HepG2 (cell line): ENCODE data around the gene TMEM158. TPM values are rescaled to one million over a fixed set of nuclear protein-coding genes. Genes with fewer than 3 reads are reported as not detected.

ENCODE experiments used
- ATAC-seq: fragments of 200-7000 bp; cut with Tn5 transposase; 3 replicates; pipeline ENCODE4 v1.9.1; 2020; ENCODE audit warnings: mild to moderate bottlenecking, moderate library complexity
- BruUV-seq: library from RNA; stranded (reverse); fragments of 400-500 nt; replicated peaks from 2 replicates; lab custom pipeline; 2021; lab: Mats Ljungman, UMichigan
- CTCF ChIA-PET: fragments of 300-600 bp; formaldehyde crosslinking; extraction: SDS; loops from one replicate; lab custom pipeline; 2021; ENCODE audit warnings: low total read pairs, inconsistent platforms, low intra/inter-chr PET ratio; lab: Yijun Ruan, JAX
- POLR2A ChIA-PET: fragments of 350-600 bp; sonication (Branson Sonifier 250); formaldehyde crosslinking; loops from one replicate; lab custom pipeline; 2020; ENCODE audit warnings: antibody characterized with exemption, inconsistent platforms; lab: Yijun Ruan, JAX
- DNase-seq: peaks from one replicate; pipeline ENCODE4 v3.0.0-alpha.2; 2015; ENCODE audit warnings: low spot score
- FAIRE-seq: peaks from 3 replicates; lab custom pipeline; 2011; peaks lifted over from hg19 to GRCh38; lab: Jason Lieb, UNC
- H2AFZ ChIP-seq: one replicate; pipeline ENCODE4 v1.6.1; 2011; ENCODE audit warnings: low read length, inconsistent platforms
- H3K27ac ChIP-seq: fragments of 300-600 bp; 3 replicates; pipeline ENCODE4 v1.8.0; 2011; ENCODE audit warnings: mixed run types, mild to moderate bottlenecking, mixed read lengths, low read length, inconsistent platforms; ENCODE audit not compliant: insufficient read depth; ENCODE audit errors: extremely low read length
- H3K27me3 ChIP-seq, 2 experiments: fragments of 200-600 bp in 1 of 2; 2 replicates in 1 of 2; 3 replicates in 1 of 2; pipeline versions ENCODE4 v1.6.0 to v1.8.0; 2011; ENCODE audit warnings: low read length in 2 of 2, mild to moderate bottlenecking in 2 of 2, moderate library complexity in 2 of 2, inconsistent platforms in 1 of 2; ENCODE audit not compliant: insufficient read depth in 2 of 2, control insufficient read depth in 1 of 2
- H3K36me3 ChIP-seq, 2 experiments: fragments of 200-600 bp in 1 of 2; replicated peaks in 1 of 2; 2 replicates in 1 of 2; 3 replicates in 1 of 2; pipeline versions ENCODE4 v1.5.1 to v1.8.0; 2011; ENCODE audit warnings: low read length in 2 of 2, inconsistent platforms in 1 of 2; ENCODE audit not compliant: insufficient read depth in 2 of 2, control insufficient read depth in 1 of 2
- H3K4me1 ChIP-seq: 2 replicates; pipeline ENCODE4 v1.5.1; 2012; ENCODE audit warnings: low read length, inconsistent platforms; ENCODE audit not compliant: insufficient read depth
- H3K4me2 ChIP-seq: 2 replicates; pipeline ENCODE4 v1.6.0; 2011; ENCODE audit warnings: low read depth, low read length, inconsistent platforms
- H3K4me3 ChIP-seq, 3 experiments: fragments of 200-600 bp in 1 of 3; sonication (generic), shearing (Covaris generic) in 1 of 3; replicated peaks in 1 of 3; 2 replicates each; pipeline ENCODE4 v1.5.1; 2011 to 2016; ENCODE audit warnings: low read length in 3 of 3, inconsistent platforms in 2 of 3, low read depth in 2 of 3, mild to moderate bottlenecking in 2 of 3, control low read depth in 1 of 3, mixed read lengths in 1 of 3; ENCODE audit not compliant: insufficient read depth in 1 of 3
- H3K79me2 ChIP-seq: one replicate; pipeline ENCODE4 v1.6.1; 2011; ENCODE audit warnings: low read length, inconsistent platforms; ENCODE audit not compliant: insufficient read depth
- H3K9ac ChIP-seq: 2 replicates; pipeline ENCODE4 v1.6.0; 2011; ENCODE audit warnings: mild to moderate bottlenecking, low read depth, low read length, inconsistent platforms; ENCODE audit not compliant: insufficient read depth
- H3K9me3 ChIP-seq: 2 replicates; pipeline ENCODE4 v1.5.1; 2012; ENCODE audit warnings: mild to moderate bottlenecking, low read length
- H4K20me1 ChIP-seq: 2 replicates; pipeline ENCODE4 v1.6.0; 2011; ENCODE audit warnings: inconsistent platforms, mild to moderate bottlenecking, low read length, moderate library complexity; ENCODE audit not compliant: insufficient read depth
- ETV6 ChIP-seq: sonication (generic); formaldehyde crosslinking; conservative IDR thresholded peaks from 2 replicates; pipeline ENCODE4 v1.4.0; 2020; ENCODE audit warnings: missing genetic modification reagents
- FOXP1 ChIP-seq, 2 experiments: fragments of 450-650 bp in 1 of 2; IDR thresholded peaks; 2 replicates each; pipeline ENCODE4 v1.6.1; 2017 to 2018; ENCODE audit warnings: antibody characterized with exemption in 1 of 2
- MYNN ChIP-seq: sonication (generic); formaldehyde crosslinking; IDR thresholded peaks from 2 replicates; pipeline ENCODE4 v1.4.0; 2020; ENCODE audit warnings: mild to moderate bottlenecking, low read depth, missing genetic modification reagents
- NFYC ChIP-seq: IDR thresholded peaks from 2 replicates; pipeline ENCODE4 v1.6.1; 2016; ENCODE audit warnings: missing genetic modification reagents, missing compliant biosample characterization
- RORA ChIP-seq: sonication (generic); formaldehyde crosslinking; IDR thresholded peaks from 2 replicates; pipeline ENCODE4 v1.5.0; 2020; ENCODE audit warnings: mild to moderate bottlenecking, missing genetic modification reagents, moderate library complexity
- YEATS4 ChIP-seq: sonication (generic); formaldehyde crosslinking; IDR thresholded peaks from 2 replicates; pipeline ENCODE4 v1.4.0; 2020; ENCODE audit warnings: missing genetic modification reagents, borderline replicate concordance
- ZMYM3 ChIP-seq: sonication (generic); formaldehyde crosslinking; IDR thresholded peaks from 2 replicates; pipeline ENCODE4 v1.5.1; 2020; ENCODE audit warnings: mild to moderate bottlenecking, missing genetic modification reagents
- WGBS: methylation state at CpG from one replicate; pipeline ENCODE4 v1.1.6; 2017; ENCODE audit warnings: low lambda C conversion rate; 5-methylcytosine and 5-hydroxymethylcytosine counted together
- in situ Hi-C: cut with HindIII; loops from 2 replicates; pipeline ENCODE4 v1.10.0; 2017; ENCODE audit warnings: low pct_unique_long_range_greater_than_20kb; ENCODE audit not compliant: extremely low pct_ligation_motif_present
- intact Hi-C: fragments of 100-400 bp; cut with micrococcal nuclease; formaldehyde crosslinking; loops from one replicate; pipeline ENCODE4 v1.10.0; 2022; ENCODE audit not compliant: unreplicated experiment
- polyA plus RNA-seq, 8 experiments: library from polyadenylated mRNA; depleted of rRNA in 3 of 8; stranded (reverse) in 7 of 8; unstranded in 1 of 8; fragments of >200 nt; fragmentation: Illumina TruSeq in 4 of 8; extraction: Trizol in 4 of 8; gene quantifications; 2 replicates each; pipeline versions ENCODE4 v1.2.1 to v1.2.3, GENCODE V29; 2011 to 2016; ENCODE audit warnings: low read depth in 4 of 8, missing spikeins in 1 of 8, mixed read lengths in 1 of 8; ENCODE audit not compliant: insufficient read depth in 1 of 8
- total RNA-seq, 5 experiments: library from RNA; depleted of rRNA; stranded (reverse); fragments of >200 nt; fragmentation: Illumina TruSeq; extraction: Trizol; gene quantifications; 2 replicates each; pipeline ENCODE4 v1.2.3, GENCODE V29; 2016; ENCODE audit warnings: low read depth in 1 of 5
- TF ChIP-seq, protein P1 (sequence below): sonication (generic); formaldehyde crosslinking; conservative IDR thresholded peaks from 2 replicates; pipeline ENCODE4 v1.4.0; 2020; ENCODE audit warnings: missing genetic modification reagents
- TF ChIP-seq, protein P2 (sequence below): fragments of 450-650 bp; IDR thresholded peaks from 2 replicates; pipeline ENCODE4 v1.6.1; 2017; ENCODE audit warnings: mild to moderate bottlenecking
- TF ChIP-seq, protein P3 (sequence below): fragments of 450-650 bp; IDR thresholded peaks from 2 replicates; pipeline ENCODE4 v1.6.1; 2016
- TF ChIP-seq, protein P4 (sequence below): sonication (generic); formaldehyde crosslinking; IDR thresholded peaks from 2 replicates; pipeline ENCODE4 v1.8.0; 2022; ENCODE audit warnings: missing genetic modification reagents, mild to moderate bottlenecking, inconsistent platforms, borderline replicate concordance
- TF ChIP-seq, protein P5 (sequence below): sonication (generic); formaldehyde crosslinking; IDR thresholded peaks from 2 replicates; pipeline ENCODE4 v1.5.1; 2020; ENCODE audit warnings: mild to moderate bottlenecking, missing genetic modification reagents, borderline replicate concordance

Gene TMEM158
- total and polyA plus RNA-seq, 2 of the 13 experiments (the other 11 are each of a cell fraction or from before 2014, with no cell fraction given), result 0.13 TPM; not detected in 1

DNA sequence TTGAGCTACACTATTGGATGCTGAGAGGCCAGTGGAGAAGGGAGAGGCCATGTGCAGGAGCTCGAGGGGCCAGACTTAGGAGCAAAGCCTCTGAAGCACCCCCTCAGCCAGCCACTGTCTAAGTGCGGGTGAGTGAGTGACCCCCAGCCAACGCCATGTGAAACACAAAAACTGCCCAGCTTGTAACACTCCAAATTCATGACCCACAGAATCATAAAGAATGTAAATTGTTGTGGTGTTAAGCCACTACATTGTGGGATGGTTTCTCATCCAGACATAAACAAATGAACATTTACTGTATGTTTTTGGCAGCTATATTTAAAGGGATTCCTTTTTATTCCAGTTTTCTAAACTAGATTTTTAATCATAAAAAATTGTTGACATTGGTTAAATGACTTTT is 27.2 kb upstream of the TMEM158 start (continued):
- TF ChIP-seq, protein P1, sequence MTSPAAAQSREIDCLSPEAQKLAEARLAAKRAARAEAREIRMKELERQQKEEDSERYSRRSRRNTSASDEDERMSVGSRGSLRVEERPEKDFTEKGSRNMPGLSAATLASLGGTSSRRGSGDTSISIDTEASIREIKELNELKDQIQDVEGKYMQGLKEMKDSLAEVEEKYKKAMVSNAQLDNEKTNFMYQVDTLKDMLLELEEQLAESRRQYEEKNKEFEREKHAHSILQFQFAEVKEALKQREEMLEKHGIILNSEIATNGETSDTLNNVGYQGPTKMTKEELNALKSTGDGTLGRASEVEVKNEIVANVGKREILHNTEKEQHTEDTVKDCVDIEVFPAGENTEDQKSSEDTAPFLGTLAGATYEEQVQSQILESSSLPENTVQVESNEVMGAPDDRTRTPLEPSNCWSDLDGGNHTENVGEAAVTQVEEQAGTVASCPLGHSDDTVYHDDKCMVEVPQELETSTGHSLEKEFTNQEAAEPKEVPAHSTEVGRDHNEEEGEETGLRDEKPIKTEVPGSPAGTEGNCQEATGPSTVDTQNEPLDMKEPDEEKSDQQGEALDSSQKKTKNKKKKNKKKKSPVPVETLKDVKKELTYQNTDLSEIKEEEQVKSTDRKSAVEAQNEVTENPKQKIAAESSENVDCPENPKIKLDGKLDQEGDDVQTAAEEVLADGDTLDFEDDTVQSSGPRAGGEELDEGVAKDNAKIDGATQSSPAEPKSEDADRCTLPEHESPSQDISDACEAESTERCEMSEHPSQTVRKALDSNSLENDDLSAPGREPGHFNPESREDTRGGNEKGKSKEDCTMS, result no peak
- TF ChIP-seq, protein P2, sequence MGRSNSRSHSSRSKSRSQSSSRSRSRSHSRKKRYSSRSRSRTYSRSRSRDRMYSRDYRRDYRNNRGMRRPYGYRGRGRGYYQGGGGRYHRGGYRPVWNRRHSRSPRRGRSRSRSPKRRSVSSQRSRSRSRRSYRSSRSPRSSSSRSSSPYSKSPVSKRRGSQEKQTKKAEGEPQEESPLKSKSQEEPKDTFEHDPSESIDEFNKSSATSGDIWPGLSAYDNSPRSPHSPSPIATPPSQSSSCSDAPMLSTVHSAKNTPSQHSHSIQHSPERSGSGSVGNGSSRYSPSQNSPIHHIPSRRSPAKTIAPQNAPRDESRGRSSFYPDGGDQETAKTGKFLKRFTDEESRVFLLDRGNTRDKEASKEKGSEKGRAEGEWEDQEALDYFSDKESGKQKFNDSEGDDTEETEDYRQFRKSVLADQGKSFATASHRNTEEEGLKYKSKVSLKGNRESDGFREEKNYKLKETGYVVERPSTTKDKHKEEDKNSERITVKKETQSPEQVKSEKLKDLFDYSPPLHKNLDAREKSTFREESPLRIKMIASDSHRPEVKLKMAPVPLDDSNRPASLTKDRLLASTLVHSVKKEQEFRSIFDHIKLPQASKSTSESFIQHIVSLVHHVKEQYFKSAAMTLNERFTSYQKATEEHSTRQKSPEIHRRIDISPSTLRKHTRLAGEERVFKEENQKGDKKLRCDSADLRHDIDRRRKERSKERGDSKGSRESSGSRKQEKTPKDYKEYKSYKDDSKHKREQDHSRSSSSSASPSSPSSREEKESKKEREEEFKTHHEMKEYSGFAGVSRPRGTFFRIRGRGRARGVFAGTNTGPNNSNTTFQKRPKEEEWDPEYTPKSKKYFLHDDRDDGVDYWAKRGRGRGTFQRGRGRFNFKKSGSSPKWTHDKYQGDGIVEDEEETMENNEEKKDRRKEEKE, result no peak
- TF ChIP-seq MYNN (CRISPR knock-in tag), result no peak

DNA sequence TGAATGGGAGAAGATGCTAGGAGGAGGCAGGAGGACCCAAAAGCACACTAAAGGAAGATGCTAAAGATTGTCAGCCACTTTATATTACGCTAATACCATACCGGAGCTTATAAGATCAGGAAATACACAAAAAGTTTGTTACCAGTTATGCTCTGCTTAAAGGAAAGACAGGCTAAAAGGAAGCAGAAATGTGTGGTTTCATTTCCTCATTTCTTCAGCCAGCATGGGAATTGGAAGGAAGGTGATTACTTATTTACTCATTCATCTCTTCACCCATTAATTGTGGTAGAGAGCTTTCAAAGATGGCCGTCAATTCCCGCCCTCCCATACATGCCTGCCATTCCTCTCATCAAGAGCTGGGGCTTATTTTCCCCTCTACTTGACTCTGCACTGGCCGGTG is 26.7 kb upstream of the TMEM158 start:
- FAIRE-seq (no peak), DNase-seq (no peak)
- Histone ChIP-seq H3K27ac (no peak overlapping the region), H3K4me1 (no peaks in the 10 kb centered on the region), H3K9me3 (no peaks in the 10 kb centered on the region)
- intact Hi-C loops, result no loop called here
- no TSS peak for BruUV-seq
- TF ChIP-seq, protein P3, sequence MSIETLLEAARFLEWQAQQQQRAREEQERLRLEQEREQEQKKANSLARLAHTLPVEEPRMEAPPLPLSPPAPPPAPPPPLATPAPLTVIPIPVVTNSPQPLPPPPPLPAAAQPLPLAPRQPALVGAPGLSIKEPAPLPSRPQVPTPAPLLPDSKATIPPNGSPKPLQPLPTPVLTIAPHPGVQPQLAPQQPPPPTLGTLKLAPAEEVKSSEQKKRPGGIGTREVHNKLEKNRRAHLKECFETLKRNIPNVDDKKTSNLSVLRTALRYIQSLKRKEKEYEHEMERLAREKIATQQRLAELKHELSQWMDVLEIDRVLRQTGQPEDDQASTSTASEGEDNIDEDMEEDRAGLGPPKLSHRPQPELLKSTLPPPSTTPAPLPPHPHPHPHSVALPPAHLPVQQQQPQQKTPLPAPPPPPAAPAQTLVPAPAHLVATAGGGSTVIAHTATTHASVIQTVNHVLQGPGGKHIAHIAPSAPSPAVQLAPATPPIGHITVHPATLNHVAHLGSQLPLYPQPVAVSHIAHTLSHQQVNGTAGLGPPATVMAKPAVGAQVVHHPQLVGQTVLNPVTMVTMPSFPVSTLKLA, result no peak
- TF ChIP-seq ZMYM3, result no peak
- no peak for TF ChIP-seq NFYC (CRISPR knock-in tag)
- TF ChIP-seq, protein P4, sequence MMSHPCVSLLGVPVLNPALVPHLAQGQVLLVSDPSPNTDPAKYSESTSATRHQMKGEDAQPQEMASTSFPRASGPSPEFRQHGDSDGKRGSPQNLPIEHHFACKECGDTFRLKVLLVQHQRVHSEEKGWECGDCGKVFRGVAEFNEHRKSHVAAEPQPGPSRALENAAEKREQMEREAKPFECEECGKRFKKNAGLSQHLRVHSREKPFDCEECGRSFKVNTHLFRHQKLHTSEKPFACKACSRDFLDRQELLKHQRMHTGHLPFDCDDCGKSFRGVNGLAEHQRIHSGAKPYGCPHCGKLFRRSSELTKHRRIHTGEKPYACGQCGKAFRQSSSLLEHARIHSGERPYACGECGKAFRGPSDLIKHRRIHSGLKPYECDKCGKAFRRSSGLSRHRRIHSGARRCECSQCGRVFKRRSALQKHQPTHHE (CRISPR knock-in tag), result no peak
- no peak for TF ChIP-seq YEATS4 (CRISPR knock-in tag)
- no peak for TF ChIP-seq RORA (CRISPR knock-in tag)
- TF ChIP-seq, protein P5, sequence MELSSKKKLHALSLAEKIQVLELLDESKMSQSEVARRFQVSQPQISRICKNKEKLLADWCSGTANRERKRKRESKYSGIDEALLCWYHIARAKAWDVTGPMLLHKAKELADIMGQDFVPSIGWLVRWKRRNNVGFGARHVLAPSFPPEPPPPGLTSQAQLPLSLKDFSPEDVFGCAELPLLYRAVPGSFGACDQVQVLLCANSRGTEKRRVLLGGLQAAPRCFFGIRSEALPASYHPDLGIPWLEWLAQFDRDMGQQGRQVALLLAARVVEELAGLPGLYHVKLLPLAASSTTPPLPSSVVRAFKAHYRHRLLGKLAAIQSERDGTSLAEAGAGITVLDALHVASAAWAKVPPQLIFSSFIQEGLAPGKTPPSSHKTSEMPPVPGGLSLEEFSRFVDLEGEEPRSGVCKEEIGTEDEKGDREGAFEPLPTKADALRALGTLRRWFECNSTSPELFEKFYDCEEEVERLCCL, result no peak
- no peak for TF ChIP-seq FOXP1 (IDR thresholded peaks at IDR 0.05)
- no peak for TF ChIP-seq FOXP1 (CRISPR knock-in tag; IDR thresholded peaks at IDR 0.05)
- TF ChIP-seq ETV6, result no peak
- TF ChIP-seq, all 625 proteins: peak for 0
- H3K36me3 ChIP-seq, result no peaks in the 10 kb centered on the region
- WGBS, result 34% methylated on average over 5 of the region's 5 CpGs
- in situ Hi-C loops, result no loop called here
- ATAC-seq, result no peak
- no peaks in the 10 kb centered on the region for H3K79me2 ChIP-seq
- H4K20me1 ChIP-seq, result no peaks in the 10 kb centered on the region
- no peak overlapping the region for H2AFZ ChIP-seq
- H3K9ac ChIP-seq, result no peak overlapping the region
- ChIA-PET CTCF (no interaction called here), POLR2A (no interaction called here)
- peaks cover 1 to 29% of the 10 kb centered on the region in 2 experiments; a peak in 3 of 5 replicates for H3K27me3 ChIP-seq
- H3K4me3 ChIP-seq, result no peak overlapping the region
- no peak overlapping the region for H3K4me2 ChIP-seq
